ENCODE results near the gene ABCA13.

DNA sequence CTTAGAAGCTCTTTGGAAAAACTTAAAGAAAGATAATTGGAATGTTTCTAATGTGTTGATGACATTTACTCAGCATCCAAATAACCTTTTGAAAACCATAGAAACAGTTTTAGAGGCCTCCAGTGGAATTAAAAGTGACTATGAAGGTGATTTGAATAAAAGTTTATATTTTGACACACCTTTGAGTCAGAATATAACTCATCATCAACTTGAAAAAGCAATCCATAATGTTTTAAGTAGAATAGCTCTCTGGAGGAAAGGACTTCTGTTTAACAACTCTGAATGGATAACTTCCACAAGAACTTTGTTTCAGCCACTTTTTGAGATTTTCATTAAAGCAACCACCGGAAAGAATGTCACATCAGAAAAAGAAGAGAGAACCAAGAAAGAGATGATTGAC is 108.2 kb downstream of the ABCA13 start:
- TF ChIP-seq EZH2 (IDR thresholded peaks at IDR 0.05; ENCODE audit: insufficient read depth, poor library complexity, severe bottlenecking) (no peak), EZH2phosphoT487 (IDR thresholded peaks at IDR 0.05; ENCODE audit: insufficient read depth, low read depth) (no peak)

Measured in GM23248 (cell line).